DMS 273 (cell line): ENCODE measurements around the gene ZNF385B.
A peak's percentile ranks its signal among the peaks of the same experiment; 100 is the strongest.

Experiments used
- DNase-seq: peaks from one replicate; lab custom pipeline; 2025; ENCODE audit not compliant: unreplicated experiment; lab: John Stamatoyannopoulos, UW

ZNF385B gene

GRCh38 chr2:179454443-179455171 is 406.8 kb downstream of the ZNF385B start:
- DNase-seq = no peak

- no peak for DNase-seq
Observed at GRCh38 chr2:179449010-179449409, 412.4 kb downstream of the ZNF385B start.

GRCh38 chr2:179447839-179448447 is 413.5 kb downstream of the ZNF385B start:
- peak; percentile 6 for DNase-seq

GRCh38 chr2:179447421-179447820 is 414.0 kb downstream of the ZNF385B start:
- no peak for DNase-seq

GRCh38 chr2:179446476-179447141 is 414.8 kb downstream of the ZNF385B start:
- no peak for DNase-seq

GRCh38 chr2:179444056-179444455 is 417.4 kb downstream of the ZNF385B start:
- no peak for DNase-seq

- no peak for DNase-seq
Observed at GRCh38 chr2:179443180-179443579, 418.2 kb downstream of the ZNF385B start.

- no peak for DNase-seq
Observed at GRCh38 chr2:179442206-179442605, 419.2 kb downstream of the ZNF385B start.

GRCh38 chr2:179441551-179441950 is 419.9 kb downstream of the ZNF385B start:
- no peak for DNase-seq

- DNase-seq = peak; percentile 66
Observed at GRCh38 chr2:179440642-179441251, 420.7 kb downstream of the ZNF385B start.

- no peak for DNase-seq
Observed at GRCh38 chr2:179438654-179439053, 422.8 kb downstream of the ZNF385B start.

GRCh38 chr2:179437430-179437829 is 424.0 kb downstream of the ZNF385B start:
- DNase-seq = no peak

- DNase-seq = no peak
Observed at GRCh38 chr2:179435566-179435965, 425.8 kb downstream of the ZNF385B start.

GRCh38 chr2:179435000-179435399 is 426.4 kb downstream of the ZNF385B start:
- DNase-seq = no peak

- no peak for DNase-seq
Observed at GRCh38 chr2:179434357-179434756, 427.1 kb downstream of the ZNF385B start.

- DNase-seq = no peak
Observed at GRCh38 chr2:179432751-179433150, 428.7 kb downstream of the ZNF385B start.

- DNase-seq = no peak
Observed at GRCh38 chr2:179429597-179429996, 431.8 kb downstream of the ZNF385B start.

GRCh38 chr2:179429060-179429471 is 432.3 kb downstream of the ZNF385B start:
- no peak for DNase-seq

- DNase-seq = peak; percentile 5
Observed at GRCh38 chr2:179428649-179429048, 432.8 kb downstream of the ZNF385B start.

- no peak for DNase-seq
Observed at GRCh38 chr2:179427065-179427464, 434.3 kb downstream of the ZNF385B start.

- no peak for DNase-seq
Observed at GRCh38 chr2:179424571-179424970, 436.8 kb downstream of the ZNF385B start.
